Fibroblast of skin of abdomen (primary cell): Measurements from ENCODE around the gene ME1.
"Not testable (repeated sequence)": the region's sequence is repeated elsewhere in the genome, so short reads cannot be mapped to it uniquely, and the experiment has no call there.

ENCODE experiments used
- DNase-seq: peaks from one replicate; pipeline ENCODE4 v3.0.0-alpha.2; 2013

Gene ME1

GRCh38 chr6:83256719-83257118 is 174.1 kb downstream of the ME1 start:
- DNase-seq: not testable (repeated sequence)

GRCh38 chr6:83252719-83253118 is 178.1 kb downstream of the ME1 start:
- peak; percentile 59 for DNase-seq

- no peak for DNase-seq
These were observed 180.6 kb downstream of the ME1 start for GRCh38 chr6:83250235-83250634.

DNA sequence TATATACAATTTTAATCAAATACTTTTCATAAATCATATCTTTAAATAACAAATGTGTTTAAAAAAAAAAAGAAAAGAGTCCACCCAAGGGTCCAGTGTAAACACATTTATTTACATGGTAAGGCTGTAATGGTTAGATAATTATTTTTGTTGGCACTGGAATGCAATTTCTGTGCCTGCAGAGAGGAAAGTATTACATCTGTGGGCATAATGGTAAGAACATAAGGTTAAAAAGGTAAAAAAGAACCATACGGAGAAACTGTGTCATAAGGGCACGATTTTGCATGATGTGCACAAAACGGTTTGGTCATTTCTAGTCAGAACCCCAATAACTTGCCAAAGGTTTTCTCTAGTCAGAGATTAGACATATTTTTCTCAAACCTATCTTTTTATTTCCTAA is 183.4 kb downstream of the ME1 start:
- no peak for DNase-seq

DNA sequence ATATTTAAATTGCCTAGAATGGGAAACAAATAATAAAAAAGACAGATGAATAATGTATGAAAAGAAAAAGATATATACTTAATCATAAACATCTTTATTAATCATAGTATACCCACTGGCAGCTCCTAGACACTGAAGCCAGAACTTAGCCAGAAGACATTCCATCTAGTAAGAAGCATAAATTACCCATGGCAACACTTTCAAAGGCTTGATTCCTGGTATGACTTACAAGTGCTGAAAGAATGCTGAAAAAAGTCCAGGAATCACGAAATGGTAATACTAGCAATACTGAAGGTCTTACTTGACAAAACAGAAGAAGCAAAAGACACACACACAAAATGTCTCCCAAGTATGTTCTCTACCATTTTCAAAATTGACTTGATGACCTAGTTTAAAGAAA is 199.7 kb downstream of the ME1 start:
- peak; percentile 90 for DNase-seq

DNA sequence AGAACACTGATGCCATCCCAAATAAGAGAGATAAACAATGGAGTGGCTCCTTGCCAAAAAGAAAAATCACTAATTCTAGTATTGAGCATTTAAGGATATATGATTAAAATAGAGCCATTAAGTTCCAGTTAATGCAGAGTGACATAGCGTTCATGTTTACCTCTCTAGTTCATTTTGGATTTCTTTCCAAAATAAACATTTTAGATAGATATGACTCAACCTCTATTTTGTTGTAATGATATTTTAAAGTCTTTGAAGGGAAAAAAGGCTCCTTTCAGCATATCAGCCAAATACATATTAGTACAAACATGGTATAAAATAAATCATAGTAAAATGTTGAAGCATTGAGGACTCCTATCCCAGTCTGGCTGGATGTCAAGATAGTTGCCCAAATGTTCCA is 204.3 kb downstream of the ME1 start:
- DNase-seq: no peak

DNA sequence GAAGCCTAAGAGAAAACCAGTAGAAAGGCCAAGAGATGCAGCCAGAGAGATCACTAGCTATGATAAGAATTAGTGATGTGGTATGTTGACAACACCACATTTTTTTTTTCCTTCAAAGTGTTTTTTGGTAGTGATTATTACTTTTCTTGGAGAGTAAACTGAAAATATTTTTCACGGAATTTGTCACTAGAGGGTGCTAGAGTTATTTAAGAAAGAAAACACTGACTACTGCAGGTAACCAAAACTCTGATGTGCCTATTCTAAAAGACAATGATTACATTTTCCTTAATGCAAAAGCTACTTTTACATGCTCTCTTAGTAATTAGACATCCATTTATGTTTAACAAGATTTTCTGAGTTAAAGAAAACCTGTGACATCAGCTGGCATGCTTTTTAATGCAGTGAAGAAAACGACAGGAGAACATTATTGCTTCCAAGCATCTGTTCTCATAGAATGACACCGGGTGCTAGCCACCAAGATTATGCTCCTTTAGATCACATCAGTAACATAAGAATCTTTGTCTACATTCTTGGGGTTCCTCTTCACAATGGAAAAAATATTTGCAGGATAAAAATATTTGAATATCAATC is 208.9 kb downstream of the ME1 start:
- DNase-seq: peak; percentile 34

- peak; percentile 20 for DNase-seq
These were observed 209.6 kb downstream of the ME1 start for GRCh38 chr6:83221276-83221675.

GRCh38 chr6:83220121-83220520 is 210.7 kb downstream of the ME1 start:
- no peak for DNase-seq

DNA sequence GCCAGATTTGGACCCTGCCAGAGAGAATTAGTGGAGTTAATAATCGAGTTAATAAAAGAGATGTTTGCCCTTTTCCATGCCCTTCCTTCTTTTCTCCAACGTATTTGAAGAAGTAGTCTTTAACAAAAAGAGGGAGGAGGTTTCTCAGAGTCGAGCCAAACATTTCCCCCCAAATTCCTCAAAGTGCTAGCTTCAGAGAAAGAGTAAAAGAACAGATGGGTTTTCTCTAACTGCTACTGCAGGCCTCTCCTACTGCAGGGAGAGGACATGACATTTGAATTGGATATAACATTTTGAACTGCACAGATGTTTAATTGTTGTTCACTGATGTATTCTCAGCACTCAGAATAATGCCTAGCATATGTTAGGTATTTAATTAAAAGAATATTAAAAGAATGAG is 212.2 kb downstream of the ME1 start:
- no peak for DNase-seq

- no peak for DNase-seq
These were observed 214.0 kb downstream of the ME1 start for GRCh38 chr6:83216806-83217205.

DNA sequence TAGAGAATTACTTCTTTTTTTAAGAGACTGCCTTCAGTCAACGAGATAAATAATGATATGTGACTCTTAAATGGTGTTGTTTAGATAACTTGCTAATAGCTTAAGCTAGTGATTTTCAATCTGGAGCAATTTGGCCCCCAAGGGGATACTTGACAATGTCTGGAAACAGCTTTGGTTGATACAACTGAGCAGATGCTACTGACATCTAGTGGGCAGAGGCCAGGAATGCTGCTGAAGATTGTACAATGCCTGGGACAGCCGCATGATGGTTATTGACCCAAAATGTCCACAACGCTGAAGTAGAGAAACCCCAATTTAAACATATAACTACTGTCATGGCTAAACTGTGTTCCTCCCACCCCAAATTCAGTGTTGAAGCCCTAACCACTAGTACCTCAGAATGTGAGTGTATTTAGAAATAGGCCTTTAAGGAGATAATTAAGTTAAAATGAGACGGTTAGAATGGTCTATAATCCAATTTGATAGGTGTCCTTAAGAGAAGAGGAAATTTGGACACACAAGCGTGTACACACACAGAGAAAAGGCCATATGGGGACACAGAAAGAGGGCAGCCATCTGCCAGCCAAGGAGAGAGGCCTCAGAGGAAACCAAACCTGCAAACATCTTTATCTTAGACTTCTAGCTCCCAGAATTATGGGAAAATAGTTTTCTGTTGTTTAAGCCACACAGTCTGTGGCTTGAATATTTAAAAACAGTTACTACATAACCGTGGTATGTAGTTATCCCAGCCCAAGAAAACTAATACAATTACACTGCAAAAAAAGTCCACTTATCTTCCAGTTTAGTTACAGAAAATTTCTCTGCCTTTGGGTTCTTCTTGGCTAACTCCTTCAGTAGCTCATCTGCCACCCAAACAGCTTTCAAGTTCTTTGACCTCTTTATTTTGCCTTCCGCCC is 215.5 kb downstream of the ME1 start:
- DNase-seq: peak; percentile 72

- no peak for DNase-seq
These were observed 228.8 kb downstream of the ME1 start for GRCh38 chr6:83202031-83202430.

DNA sequence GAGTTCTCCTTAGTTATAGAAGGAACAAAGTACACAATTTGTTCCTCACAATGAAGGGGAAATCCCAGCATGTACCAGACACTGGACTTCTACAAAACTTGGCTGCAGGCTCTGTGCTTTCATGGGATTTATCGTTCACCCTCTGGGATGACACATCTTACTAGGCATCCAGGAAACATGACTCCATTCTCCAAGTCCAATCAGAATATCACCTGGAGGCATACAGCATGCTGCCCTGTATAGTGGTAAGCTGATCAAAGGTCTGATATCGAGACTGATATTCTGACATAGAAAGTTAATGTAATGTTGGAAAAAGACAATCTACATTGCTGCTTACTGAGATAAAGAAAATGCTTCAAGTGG is 231.0 kb downstream of the ME1 start:
- DNase-seq: peak; percentile 40

DNA sequence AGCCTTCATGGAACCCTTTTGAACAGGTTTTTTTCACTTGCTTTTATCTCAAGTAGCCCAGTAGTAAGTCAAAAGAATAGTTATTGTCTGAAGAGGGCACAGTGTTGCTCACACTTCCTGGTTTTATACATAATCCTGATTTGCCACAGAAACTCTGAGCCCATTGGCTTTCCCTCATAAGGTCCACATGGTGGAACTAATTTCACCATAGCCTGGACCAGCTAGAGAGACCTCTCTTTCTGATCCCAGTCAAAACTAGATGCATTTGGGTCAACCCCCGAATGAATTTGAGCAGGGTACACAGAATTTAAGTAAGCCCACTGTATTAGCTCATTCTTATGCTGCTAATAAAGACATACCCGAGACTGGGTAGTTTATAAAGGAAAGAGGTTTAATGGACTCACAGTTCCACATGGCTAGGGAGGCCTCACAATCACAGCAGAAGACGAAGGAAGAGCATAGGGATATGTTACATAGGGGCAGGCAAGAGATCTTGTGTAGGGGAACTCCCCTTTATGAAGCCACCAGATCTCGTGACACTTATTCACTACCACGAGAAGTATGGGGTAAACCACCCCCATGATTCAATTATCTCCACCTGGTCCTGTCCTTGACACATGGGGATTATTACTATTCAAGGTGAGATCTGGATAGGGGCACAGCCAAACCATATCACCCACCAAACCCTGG is 231.5 kb downstream of the ME1 start:
- no peak for DNase-seq

DNA sequence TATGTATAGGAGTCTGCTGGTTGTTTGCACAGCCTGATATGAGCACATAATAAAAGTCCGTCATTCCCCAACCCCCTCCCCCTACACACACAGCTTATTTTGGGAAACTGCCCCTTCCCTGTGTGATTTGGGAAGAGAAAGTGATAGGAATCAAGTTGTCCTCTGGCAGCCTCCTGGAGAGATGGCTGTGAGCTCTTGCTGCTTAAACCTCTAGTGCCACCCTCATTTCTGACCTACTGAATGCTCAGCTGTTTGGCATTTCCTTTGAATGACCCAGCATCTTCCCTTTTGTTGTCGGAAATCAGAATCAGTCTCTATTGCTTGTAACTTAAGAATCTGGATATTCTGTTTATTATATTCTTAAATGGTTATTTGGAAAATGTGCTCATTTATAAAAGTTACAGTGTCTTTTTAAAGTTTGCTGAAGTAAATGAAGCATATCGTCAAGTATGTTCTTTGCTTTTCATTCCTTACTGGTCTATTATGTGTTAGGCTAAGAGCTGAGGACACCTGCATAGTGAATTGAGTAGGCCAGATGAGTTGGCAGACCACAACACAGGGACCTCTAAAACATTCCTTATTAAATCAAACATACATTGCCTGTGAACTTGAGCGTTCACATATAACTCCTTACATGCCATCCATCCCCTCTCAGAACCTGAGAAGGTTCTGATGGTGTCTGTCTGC is 232.2 kb downstream of the ME1 start:
- DNase-seq: no peak

GRCh38 chr6:83193747-83194566 is 236.9 kb downstream of the ME1 start:
- DNase-seq: no peak

- peak; percentile 86 for DNase-seq
These were observed 237.7 kb downstream of the ME1 start, which contains the start of the genes PGM3 and RWDD2A for GRCh38 chr6:83192871-83193746. Gene PGM3, minus strand, starts transcription at chr6:83193265. Its CDS starts 2,253 bp downstream, at chr6:83191012. Gene RWDD2A, plus strand, starts transcription at chr6:83193357. Its CDS starts 1,095 bp downstream, at chr6:83194452.

- DNase-seq: no peak
These were observed 238.4 kb downstream of the ME1 start for GRCh38 chr6:83192456-83192855.

GRCh38 chr6:83191974-83192373 is 238.9 kb downstream of the ME1 start:
- not testable (repeated sequence) for DNase-seq

DNA sequence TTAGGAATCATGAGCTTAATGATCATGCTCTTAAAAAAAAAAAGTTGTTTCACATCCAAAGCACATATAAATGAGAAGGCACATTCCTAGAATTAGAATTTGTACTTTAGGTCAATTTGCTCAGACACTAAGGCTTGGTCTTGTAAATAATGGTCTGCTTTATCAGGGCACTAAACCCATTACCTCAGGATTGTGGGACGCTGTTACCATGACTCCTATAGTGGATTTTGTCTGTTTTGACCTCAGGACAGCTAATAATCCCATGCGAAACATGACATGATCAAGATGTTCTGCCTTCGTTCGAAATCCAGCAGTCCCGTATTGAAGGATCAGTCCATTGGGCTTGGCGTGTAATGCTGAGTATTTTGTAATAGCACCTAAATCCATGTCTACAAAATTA is 240.2 kb downstream of the ME1 start:
- no peak for DNase-seq
